Subcutaneous abdominal adipose tissue (tissue), 5 donors: Measurements from ENCODE around the gene HIGD1B.

Experiments used
- H3K27ac ChIP-seq: one replicate; pipeline ENCODE4 v1.7.0; 2013; ENCODE audit warnings: low read depth, mild to moderate bottlenecking, inconsistent platforms, low read length, moderate library complexity
- H3K27me3 ChIP-seq, 5 donors: one replicate each; pipeline ENCODE4 v1.7.0; 2013; ENCODE audit warnings: low read length in 5 of 5, inconsistent platforms in 1 of 5; ENCODE audit not compliant: control insufficient read depth in 5 of 5, insufficient read depth in 4 of 5
- H3K36me3 ChIP-seq, 5 donors: one replicate each; pipeline ENCODE4 v1.7.0; 2013; ENCODE audit warnings: low read length in 5 of 5; ENCODE audit not compliant: control insufficient read depth in 5 of 5, insufficient read depth in 5 of 5
- H3K4me1 ChIP-seq, 5 donors: one replicate each; pipeline ENCODE4 v1.7.0; 2013; ENCODE audit warnings: low read length in 5 of 5, mild to moderate bottlenecking in 3 of 5, moderate library complexity in 1 of 5; ENCODE audit not compliant: control insufficient read depth in 5 of 5, insufficient read depth in 5 of 5
- H3K4me3 ChIP-seq, 5 donors: one replicate each; pipeline ENCODE4 v1.7.0; 2013; ENCODE audit warnings: low read length in 5 of 5, low read depth in 1 of 5
- H3K9ac ChIP-seq, 5 donors: one replicate each; pipeline ENCODE4 v1.7.0; 2013; ENCODE audit warnings: low read length in 5 of 5, mild to moderate bottlenecking in 4 of 5, moderate library complexity in 3 of 5
- H3K9me3 ChIP-seq, 5 donors: one replicate each; pipeline ENCODE4 v1.7.0; 2013; ENCODE audit warnings: low read length in 5 of 5; ENCODE audit not compliant: control insufficient read depth in 5 of 5
- donor health status: healthy.
- donor health status: healthy.
- donor health status: healthy.
- donor health status: healthy.
- donor health status: healthy.

Gene HIGD1B

GRCh38 chr17:44832805-44833204 is 14.9 kb upstream of the HIGD1B start:
- no peak overlapping the region for H3K27ac ChIP-seq
- H3K9me3 ChIP-seq, result no peaks in the 10 kb centered on the region
- H3K4me3 ChIP-seq, result no peak overlapping the region
- peaks cover 0 to 31% (median 9%) of the 10 kb centered on the region in 5 donors for H3K27me3 ChIP-seq
- no peak overlapping the region for H3K9ac ChIP-seq
- H3K36me3 ChIP-seq, result no peaks in the 10 kb centered on the region
- peaks cover 0 to 21% (median 16%) of the 10 kb centered on the region in 5 donors for H3K4me1 ChIP-seq

GRCh38 chr17:44837196-44837595 is 10.5 kb upstream of the HIGD1B start:
- no peaks in the 10 kb centered on the region for H3K36me3 ChIP-seq
- peaks cover 0 to 14% (median 0%) of the 10 kb centered on the region in 5 donors for H3K27me3 ChIP-seq
- no peak overlapping the region for H3K9ac ChIP-seq
- H3K9me3 ChIP-seq, result no peaks in the 10 kb centered on the region
- H3K27ac ChIP-seq, result no peak overlapping the region
- no peaks in the 10 kb centered on the region for H3K4me1 ChIP-seq
- no peak overlapping the region for H3K4me3 ChIP-seq

DNA sequence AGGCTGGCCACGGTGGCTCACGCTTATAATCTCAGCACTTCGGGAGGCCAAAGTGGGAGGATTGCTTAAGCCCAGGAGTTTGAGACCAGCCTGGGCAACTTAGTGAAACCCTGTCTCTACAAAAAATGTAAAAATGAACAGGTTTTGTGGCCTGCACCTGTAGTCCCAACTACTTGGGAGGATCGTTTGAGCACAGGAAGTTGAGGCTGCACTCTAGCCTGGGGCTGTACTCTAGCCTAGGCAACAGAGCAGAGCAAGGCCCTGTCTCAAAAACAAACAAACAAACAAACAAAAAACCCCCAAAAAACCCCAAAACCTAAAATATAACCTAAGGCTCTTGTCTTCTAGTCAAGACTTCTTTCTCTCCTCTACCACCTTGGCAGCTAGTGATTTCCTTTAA is 7.4 kb upstream of the HIGD1B start:
- Histone ChIP-seq H3K4me1 (peaks cover 0 to 2% (median 0%) of the 10 kb centered on the region in 5 donors), H3K9ac (no peak overlapping the region), H3K27me3 (peaks cover 0 to 13% (median 0%) of the 10 kb centered on the region in 5 donors), H3K4me3 (no peak overlapping the region), H3K36me3 (no peaks in the 10 kb centered on the region), H3K9me3 (no peaks in the 10 kb centered on the region), H3K27ac (no peak overlapping the region)

DNA sequence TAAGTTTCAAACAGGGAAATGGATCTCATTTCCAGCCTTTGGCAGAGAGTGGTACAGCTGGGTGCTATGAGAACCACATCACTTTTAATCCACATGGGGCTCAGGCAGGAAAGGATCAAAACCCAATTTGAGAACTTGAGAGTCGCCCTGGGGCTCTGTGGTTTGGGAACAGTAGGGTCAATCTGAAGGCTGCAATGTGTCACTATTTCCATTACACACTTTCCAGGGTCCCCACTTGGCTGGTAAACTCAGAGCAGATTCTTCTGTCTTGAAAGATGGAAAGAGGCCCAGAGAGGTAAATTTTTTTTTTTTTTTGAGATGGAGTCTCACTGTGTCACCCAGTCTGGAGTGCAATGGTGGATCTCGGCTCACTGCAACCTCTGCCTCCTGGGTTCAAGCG is 6.7 kb upstream of the HIGD1B start:
- Histone ChIP-seq H3K27me3 (peaks cover 0 to 13% (median 0%) of the 10 kb centered on the region in 5 donors), H3K9me3 (no peaks in the 10 kb centered on the region), H3K36me3 (no peaks in the 10 kb centered on the region), H3K27ac (no peak overlapping the region), H3K4me1 (peaks cover 0 to 2% (median 0%) of the 10 kb centered on the region in 5 donors), H3K4me3 (no peak overlapping the region), H3K9ac (no peak overlapping the region)

DNA sequence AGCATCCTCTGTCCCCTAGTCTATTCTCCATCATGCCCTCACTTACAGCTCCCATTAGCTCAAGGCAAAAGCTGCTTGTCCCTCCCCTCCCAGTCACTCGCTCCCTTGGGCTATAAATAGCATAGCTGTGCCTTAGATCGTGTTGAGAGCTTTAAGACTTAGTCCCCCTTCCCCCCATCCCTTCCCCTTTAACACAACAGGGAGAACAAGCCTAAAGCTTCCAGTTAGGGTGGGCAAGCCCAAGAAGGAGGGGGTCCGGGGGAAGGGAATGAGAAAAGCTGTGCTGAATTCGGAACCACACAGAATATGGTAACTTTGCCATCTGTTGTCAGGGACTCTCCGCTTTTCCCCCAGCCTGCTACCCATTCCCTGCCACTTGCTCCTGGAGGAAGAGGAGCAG is 4.9 kb upstream of the HIGD1B start:
- H3K9ac ChIP-seq, result no peak overlapping the region
- no peaks in the 10 kb centered on the region for H3K36me3 ChIP-seq

GRCh38 chr17:44844390-44844830 is 3.3 kb upstream of the HIGD1B start:
- no peak overlapping the region for H3K4me3 ChIP-seq
- no peak overlapping the region for H3K9ac ChIP-seq
- no peak overlapping the region for H3K27ac ChIP-seq
- no peaks in the 10 kb centered on the region for H3K9me3 ChIP-seq
- no peaks in the 10 kb centered on the region for H3K36me3 ChIP-seq
- H3K4me1 ChIP-seq, result peaks cover 0 to 2% (median 0%) of the 10 kb centered on the region in 5 donors
- H3K27me3 ChIP-seq, result peaks cover 0 to 9% (median 0%) of the 10 kb centered on the region in 5 donors

More for the DNA sequence above, 4.9 kb upstream of the HIGD1B start:
- Histone ChIP-seq H3K27me3 (peaks cover 0 to 9% (median 0%) of the 10 kb centered on the region in 5 donors), H3K4me1 (peaks cover 0 to 2% (median 0%) of the 10 kb centered on the region in 5 donors), H3K9me3 (no peaks in the 10 kb centered on the region), H3K4me3 (no peak overlapping the region), H3K27ac (no peak overlapping the region)

DNA sequence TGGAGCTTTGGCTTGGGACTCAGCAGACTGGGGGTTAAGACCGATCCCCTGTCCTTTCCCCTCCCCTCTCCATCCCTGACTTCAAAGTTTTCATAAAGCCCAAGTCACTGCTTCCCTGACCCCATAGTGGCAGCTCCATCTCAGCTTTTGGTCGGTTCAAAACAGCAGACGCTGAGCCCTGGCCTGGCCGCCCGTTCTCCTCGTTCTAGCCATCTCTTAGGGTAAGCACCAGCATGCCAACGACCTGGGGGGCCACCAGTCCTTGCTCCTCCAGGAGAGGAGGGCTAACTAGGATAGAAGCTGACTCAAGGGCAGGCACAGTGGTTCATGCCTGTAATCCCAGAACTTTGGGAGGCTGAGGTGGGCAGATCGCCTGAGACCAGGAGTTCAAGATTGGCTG is 1.5 kb upstream of the HIGD1B start:
- Histone ChIP-seq H3K4me3 (no peak overlapping the region), H3K9me3 (no peaks in the 10 kb centered on the region), H3K36me3 (peaks cover 0 to 16% (median 15%) of the 10 kb centered on the region in 5 donors), H3K27me3 (peaks cover 0 to 9% (median 0%) of the 10 kb centered on the region in 5 donors), H3K9ac (no peak overlapping the region), H3K4me1 (peaks cover 0 to 3% (median 2%) of the 10 kb centered on the region in 5 donors), H3K27ac (no peak overlapping the region)

- peaks cover 0 to 3% (median 2%) of the 10 kb centered on the region in 5 donors for H3K4me1 ChIP-seq
- H3K27ac ChIP-seq, result no peak overlapping the region
- peaks cover 0 to 3% (median 0%) of the 10 kb centered on the region in 5 donors for H3K27me3 ChIP-seq
- H3K9ac ChIP-seq, result no peak overlapping the region
- no peak overlapping the region for H3K4me3 ChIP-seq
- H3K36me3 ChIP-seq, result peaks cover 0 to 37% (median 32%) of the 10 kb centered on the region in 5 donors
- no peaks in the 10 kb centered on the region for H3K9me3 ChIP-seq
Measured at GRCh38 chr17:44848257-44848795, 643 bp downstream of the HIGD1B start.

DNA sequence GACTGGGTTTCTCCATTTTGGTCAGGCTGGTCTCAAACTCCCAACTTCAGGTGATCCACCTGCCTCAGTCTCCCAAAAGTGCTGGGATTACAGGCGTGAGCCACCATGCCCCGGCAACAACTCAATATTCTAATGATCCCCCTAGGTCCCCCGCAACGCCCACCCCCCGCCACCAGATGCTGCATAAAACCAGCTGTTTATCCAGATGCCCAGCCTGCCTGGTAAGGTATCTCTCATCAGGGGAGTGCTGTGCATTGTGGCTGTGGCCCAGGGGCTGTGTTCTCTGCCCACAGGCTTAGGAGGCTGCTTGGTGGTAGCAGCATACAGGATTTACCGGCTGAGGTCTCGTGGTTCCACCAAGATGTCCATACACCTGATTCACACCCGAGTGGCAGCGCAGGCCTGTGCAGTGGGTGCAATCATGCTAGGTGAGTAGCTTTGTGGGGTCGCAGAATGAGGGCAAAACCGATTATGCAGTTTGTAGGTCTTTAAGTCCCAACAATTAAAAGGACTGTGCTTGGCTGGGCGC is 1.3 kb downstream of the HIGD1B start:
- Histone ChIP-seq H3K9ac (no peak overlapping the region), H3K27ac (no peak overlapping the region), H3K4me1 (peaks cover 0 to 3% (median 2%) of the 10 kb centered on the region in 5 donors), H3K9me3 (no peaks in the 10 kb centered on the region), H3K36me3 (peaks cover 4 to 44% (median 39%) of the 10 kb centered on the region in 5 donors), H3K27me3 (peaks cover 0 to 3% (median 0%) of the 10 kb centered on the region in 5 donors), H3K4me3 (no peak overlapping the region)

DNA sequence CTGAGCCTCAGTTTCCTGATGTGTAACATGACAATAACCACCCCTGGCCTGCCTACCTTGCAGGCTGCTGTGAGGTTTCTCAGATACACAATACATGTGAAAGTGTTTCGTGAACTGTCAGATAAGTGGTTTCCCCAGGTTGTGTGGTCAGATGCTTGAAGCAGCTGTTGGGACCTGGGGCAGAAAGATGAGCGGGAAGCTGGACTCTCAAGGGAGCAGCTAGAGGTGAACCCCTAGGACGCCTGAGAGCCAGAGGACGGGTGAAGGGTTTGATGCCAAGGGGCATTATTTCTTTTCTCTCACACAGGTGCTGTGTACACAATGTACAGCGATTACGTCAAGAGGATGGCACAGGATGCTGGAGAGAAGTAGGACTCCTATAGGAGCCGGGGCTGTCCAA is 2.3 kb downstream of the HIGD1B start:
- H3K9ac ChIP-seq, result no peak overlapping the region
- no peak overlapping the region for H3K4me3 ChIP-seq
- H3K4me1 ChIP-seq, result peaks cover 0 to 3% (median 0%) of the 10 kb centered on the region in 5 donors
- H3K27ac ChIP-seq, result no peak overlapping the region
- peaks cover 4 to 54% (median 49%) of the 10 kb centered on the region in 5 donors for H3K36me3 ChIP-seq
- H3K27me3 ChIP-seq, result no peaks in the 10 kb centered on the region
- no peaks in the 10 kb centered on the region for H3K9me3 ChIP-seq
